IPS-20b (cell line): Measurements from ENCODE around the gene TNFRSF4.

Experiments
- H3K27ac ChIP-seq: one replicate; pipeline ENCODE4 v1.5.1; 2013; ENCODE audit warnings: low read length
- H3K27me3 ChIP-seq: 2 replicates; pipeline ENCODE4 v1.6.1; 2013; ENCODE audit warnings: mild to moderate bottlenecking, low read length, inconsistent platforms; ENCODE audit not compliant: insufficient read depth
- H3K36me3 ChIP-seq: 2 replicates; pipeline ENCODE4 v1.6.1; 2013; ENCODE audit warnings: low read depth, mild to moderate bottlenecking, inconsistent platforms, low read length, moderate library complexity; ENCODE audit not compliant: insufficient read depth
- H3K4me1 ChIP-seq: 2 replicates; pipeline ENCODE4 v1.6.1; 2013; ENCODE audit warnings: mild to moderate bottlenecking, control low read depth, inconsistent platforms, low read length, moderate library complexity; ENCODE audit not compliant: insufficient read depth
- H3K4me3 ChIP-seq: 2 replicates; pipeline ENCODE4 v1.5.1; 2013; ENCODE audit warnings: mild to moderate bottlenecking, low read length, inconsistent platforms
- H3K9ac ChIP-seq: 2 replicates; pipeline ENCODE4 v1.6.1; 2013; ENCODE audit warnings: low read depth, mild to moderate bottlenecking, inconsistent platforms, low read length, moderate library complexity
- H3K9me3 ChIP-seq: 2 replicates; pipeline ENCODE4 v1.6.1; 2013; ENCODE audit warnings: mild to moderate bottlenecking, low read depth, low read length, inconsistent platforms; ENCODE audit not compliant: insufficient read depth

The TNFRSF4 gene

GRCh38 chr1:1219341-1219740, 5.4 kb upstream of the TNFRSF4 start:
- no peak overlapping the region for H3K9ac ChIP-seq
- H3K36me3 ChIP-seq, result peaks cover 38% of the 10 kb centered on the region
- no peaks in the 10 kb centered on the region for H3K4me1 ChIP-seq
- H3K9me3 ChIP-seq, result no peaks in the 10 kb centered on the region
- no peaks in the 10 kb centered on the region for H3K27me3 ChIP-seq
- no peak overlapping the region for H3K27ac ChIP-seq
- no peak overlapping the region for H3K4me3 ChIP-seq

- H3K9me3 ChIP-seq, result no peaks in the 10 kb centered on the region
- H3K27me3 ChIP-seq, result no peaks in the 10 kb centered on the region
- H3K4me1 ChIP-seq, result no peaks in the 10 kb centered on the region
- peaks cover 38% of the 10 kb centered on the region for H3K36me3 ChIP-seq
- H3K9ac ChIP-seq, result no peak overlapping the region
- no peak overlapping the region for H3K4me3 ChIP-seq
- no peak overlapping the region for H3K27ac ChIP-seq
Observed at GRCh38 chr1:1218524-1219200, 4.7 kb upstream of the TNFRSF4 start.

DNA sequence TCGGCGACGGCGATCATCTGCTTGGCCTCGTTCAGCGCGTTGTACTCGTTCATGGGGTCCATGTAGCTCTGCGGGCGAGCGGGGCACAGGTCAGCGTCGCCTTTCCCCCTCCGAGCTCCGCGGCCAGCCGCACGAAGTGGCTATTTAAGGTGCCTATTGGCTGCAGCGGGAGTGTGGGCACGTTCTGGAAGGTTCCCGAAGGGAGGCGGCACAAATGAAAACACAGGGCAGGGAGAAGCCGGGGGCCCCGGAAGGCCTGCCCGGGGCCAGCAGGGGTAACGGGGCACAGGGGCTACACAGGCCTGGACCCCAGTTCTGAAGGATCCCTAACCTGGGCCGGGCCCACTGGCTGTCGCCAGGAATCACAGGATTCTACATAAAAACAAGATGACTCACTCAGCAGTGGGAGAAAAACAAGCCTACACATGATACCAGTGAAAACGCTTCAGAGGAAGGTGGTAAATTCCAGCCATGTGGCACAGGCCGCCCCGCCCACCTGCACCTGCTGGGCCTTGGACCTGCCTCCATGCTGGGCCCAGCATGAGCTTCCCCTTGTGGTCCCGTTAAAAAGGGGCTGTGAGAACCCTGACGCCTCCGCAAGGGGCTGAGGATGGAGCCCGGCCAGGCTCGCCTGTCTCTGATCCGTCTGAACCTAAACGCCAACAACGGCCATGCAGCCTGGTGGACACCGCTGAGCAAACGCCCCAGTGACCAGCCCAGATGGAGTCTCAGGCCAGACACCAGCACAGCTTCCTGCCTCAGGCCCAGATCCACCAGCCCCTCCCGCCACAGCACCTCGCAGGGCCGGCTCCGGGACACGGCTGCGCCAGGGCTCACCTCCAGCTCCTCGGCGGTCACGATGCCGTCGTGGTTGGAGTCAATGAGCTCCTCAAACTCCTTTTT, 3.9 kb upstream of the TNFRSF4 start:
- H3K9me3 ChIP-seq, result no peaks in the 10 kb centered on the region
- H3K27me3 ChIP-seq, result no peaks in the 10 kb centered on the region
- H3K4me1 ChIP-seq, result no peaks in the 10 kb centered on the region
- H3K36me3 ChIP-seq, result peaks cover 32% of the 10 kb centered on the region
- H3K9ac ChIP-seq, result no peak overlapping the region
- no peak overlapping the region for H3K27ac ChIP-seq
- H3K4me3 ChIP-seq, result no peak overlapping the region

DNA sequence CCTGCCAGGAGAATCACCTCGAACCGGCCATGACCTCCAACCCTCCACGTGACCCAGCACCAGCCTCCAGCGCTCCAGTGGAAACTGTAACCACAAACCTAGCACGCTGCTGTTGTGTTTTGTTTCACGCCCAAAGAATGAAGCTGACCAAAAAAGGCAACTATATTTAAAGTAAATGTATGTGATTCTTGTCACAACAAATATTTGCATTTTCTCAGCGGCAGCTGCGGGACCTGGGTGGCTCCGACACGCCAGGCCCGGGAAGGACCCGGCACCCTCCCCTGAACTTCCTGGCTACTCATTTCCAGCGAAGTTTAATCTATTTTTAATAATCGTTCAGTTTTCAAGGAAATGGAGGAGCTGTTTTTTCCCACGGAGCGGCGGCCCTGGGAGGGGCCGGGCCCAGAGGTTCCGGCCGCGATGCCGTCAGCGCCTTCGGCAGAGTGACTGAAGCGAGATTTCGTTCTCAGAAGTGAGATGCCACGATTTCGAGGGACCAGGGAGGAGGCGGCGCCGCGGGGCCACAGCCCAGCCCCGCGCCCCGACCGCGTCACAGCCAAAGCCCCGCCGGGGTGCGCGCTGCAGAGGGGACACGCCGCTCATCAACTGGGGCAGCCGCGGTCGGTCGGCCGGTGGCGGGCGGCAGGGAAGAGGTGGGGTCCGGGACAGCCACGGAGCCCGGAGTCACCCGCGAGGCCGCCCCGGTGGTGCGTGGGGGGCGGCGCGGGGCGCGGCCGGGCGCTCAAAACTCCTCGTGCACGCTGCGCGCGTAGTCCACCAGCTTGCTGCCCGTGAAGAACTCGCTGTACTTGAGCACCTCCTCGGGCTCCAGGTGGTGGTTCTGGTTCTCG, 3.0 kb upstream of the TNFRSF4 start:
- Histone ChIP-seq H3K27ac (no peak overlapping the region), H3K36me3 (peaks cover 28% of the 10 kb centered on the region), H3K27me3 (no peaks in the 10 kb centered on the region), H3K9me3 (no peaks in the 10 kb centered on the region), H3K4me3 (no peak overlapping the region), H3K9ac (no peak overlapping the region), H3K4me1 (no peaks in the 10 kb centered on the region)

DNA sequence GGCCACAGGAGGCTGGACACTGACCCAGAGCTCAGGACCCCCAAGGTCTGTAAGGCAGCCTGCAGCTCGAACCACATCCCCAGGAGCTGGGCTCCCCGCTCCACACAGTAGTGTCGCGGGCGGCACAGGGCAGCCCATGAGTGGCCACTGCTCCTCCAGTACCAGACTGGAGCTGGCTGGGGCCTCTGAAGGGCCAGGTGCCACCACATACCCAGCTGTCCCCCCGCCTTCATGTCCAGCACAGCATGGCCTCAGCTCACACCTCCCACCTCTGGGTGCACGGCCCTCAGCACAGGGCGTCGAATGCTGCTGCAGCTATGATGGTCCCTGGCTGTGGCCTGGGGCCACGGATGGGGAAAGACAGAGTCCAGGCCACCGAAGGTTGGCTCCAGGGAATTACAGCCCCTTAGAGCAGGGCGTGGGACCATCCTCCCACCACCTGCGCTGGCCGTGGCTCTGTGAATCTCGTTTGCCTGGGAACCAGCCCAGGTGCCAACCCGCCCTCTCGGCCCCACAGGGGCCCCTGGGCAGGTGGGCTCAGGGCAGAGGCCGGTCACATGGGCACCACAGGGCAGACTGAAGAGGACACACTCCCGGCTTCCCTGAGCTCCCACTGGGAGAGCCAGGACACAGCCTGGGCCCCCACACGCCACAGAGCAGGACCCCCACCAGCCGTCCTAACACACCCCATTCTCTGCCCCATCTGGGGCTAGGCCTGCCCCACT, 2.1 kb upstream of the TNFRSF4 start:
- Histone ChIP-seq H3K9me3 (no peaks in the 10 kb centered on the region), H3K4me3 (no peak overlapping the region), H3K4me1 (no peaks in the 10 kb centered on the region), H3K27ac (no peak overlapping the region), H3K36me3 (peaks cover 20% of the 10 kb centered on the region), H3K27me3 (no peaks in the 10 kb centered on the region), H3K9ac (no peak overlapping the region)

DNA sequence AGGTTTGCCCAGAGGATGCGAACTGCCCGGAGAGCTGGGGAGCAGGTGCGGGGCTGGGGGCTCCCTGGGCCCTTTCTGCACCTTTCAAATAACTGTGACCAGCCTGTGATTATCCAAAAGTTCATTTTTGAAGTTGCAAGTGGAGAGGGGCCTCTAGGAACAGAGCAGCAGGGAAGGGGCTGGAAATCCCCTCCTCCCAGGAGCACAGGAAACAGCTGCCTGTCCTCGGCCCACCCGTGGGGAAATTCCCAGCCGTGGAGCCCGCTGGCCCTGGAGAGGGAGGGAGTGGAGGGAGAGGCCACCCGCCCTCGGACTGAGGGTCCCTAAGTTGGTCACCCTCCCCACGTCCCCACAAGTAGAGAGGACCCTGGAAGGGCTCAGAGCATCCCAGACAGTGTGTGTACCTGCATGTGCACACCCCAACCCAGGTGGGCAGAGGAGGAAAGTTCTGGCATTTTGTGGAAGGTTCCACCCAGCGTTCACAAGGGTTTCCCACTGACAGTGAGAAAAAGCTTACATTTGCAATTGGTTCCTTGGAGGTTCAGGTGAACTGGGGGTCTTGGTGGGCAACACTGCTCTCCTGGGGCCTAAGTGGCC, 1.2 kb upstream of the TNFRSF4 start:
- H3K36me3 ChIP-seq, result peaks cover 13% of the 10 kb centered on the region
- H3K9ac ChIP-seq, result no peak overlapping the region
- H3K9me3 ChIP-seq, result no peaks in the 10 kb centered on the region
- H3K27ac ChIP-seq, result no peak overlapping the region
- H3K4me1 ChIP-seq, result no peaks in the 10 kb centered on the region
- H3K4me3 ChIP-seq, result no peak overlapping the region
- no peaks in the 10 kb centered on the region for H3K27me3 ChIP-seq

DNA sequence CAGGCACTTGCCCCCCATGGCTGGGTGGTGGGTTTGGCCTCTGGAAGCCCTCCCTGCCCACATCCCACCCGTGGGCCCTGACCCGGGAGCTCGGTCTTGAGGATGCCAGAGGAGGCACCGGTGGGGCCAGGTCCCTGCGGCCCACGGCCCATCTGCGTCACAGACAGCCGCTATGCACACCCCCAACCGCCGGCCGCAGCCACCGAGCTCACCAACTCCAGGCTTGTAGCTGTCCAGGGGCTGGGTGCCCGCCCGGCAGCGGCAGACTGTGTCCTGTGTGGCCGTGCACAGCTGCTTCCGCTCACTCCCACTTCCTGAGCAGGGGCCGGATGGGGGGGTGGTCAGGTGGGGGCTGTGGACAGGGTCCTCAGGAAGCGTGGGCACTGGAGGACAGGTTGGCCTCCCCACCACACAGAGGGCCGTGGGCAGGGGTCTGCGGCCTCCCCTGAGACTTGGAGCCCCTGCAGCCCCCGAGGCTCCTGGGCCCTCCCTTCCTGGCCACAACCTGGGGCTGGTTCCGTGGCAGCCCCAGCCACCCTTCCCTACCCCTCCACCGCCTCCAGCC, 1.1 kb downstream of the TNFRSF4 start:
- H3K36me3 ChIP-seq, result peaks cover 3% of the 10 kb centered on the region; the same call in 1 of the 2 replicates
- H3K4me1 ChIP-seq, result no peaks in the 10 kb centered on the region
- no peak overlapping the region for H3K9ac ChIP-seq
- H3K27ac ChIP-seq, result no peak overlapping the region
- no peaks in the 10 kb centered on the region for H3K9me3 ChIP-seq
- no peak overlapping the region for H3K4me3 ChIP-seq
- no peaks in the 10 kb centered on the region for H3K27me3 ChIP-seq

- H3K36me3 ChIP-seq, result no peaks in the 10 kb centered on the region
- H3K9ac ChIP-seq, result no peak overlapping the region
- no peaks in the 10 kb centered on the region for H3K9me3 ChIP-seq
- H3K27ac ChIP-seq, result no peak overlapping the region
- H3K4me3 ChIP-seq, result no peak overlapping the region
- peaks cover 8% of the 10 kb centered on the region for H3K27me3 ChIP-seq
- no peaks in the 10 kb centered on the region for H3K4me1 ChIP-seq
Observed at GRCh38 chr1:1211541-1212441, 2.2 kb downstream of the TNFRSF4 start.

- Histone ChIP-seq H3K9me3 (no peaks in the 10 kb centered on the region), H3K4me1 (no peaks in the 10 kb centered on the region), H3K27me3 (peaks cover 17% of the 10 kb centered on the region), H3K9ac (no peak overlapping the region), H3K4me3 (no peak overlapping the region), H3K36me3 (no peaks in the 10 kb centered on the region), H3K27ac (no peak overlapping the region)
Observed at GRCh38 chr1:1210726-1211540, 3.0 kb downstream of the TNFRSF4 start.
